ENCODE data around the gene ADAMTSL3.

DNA sequence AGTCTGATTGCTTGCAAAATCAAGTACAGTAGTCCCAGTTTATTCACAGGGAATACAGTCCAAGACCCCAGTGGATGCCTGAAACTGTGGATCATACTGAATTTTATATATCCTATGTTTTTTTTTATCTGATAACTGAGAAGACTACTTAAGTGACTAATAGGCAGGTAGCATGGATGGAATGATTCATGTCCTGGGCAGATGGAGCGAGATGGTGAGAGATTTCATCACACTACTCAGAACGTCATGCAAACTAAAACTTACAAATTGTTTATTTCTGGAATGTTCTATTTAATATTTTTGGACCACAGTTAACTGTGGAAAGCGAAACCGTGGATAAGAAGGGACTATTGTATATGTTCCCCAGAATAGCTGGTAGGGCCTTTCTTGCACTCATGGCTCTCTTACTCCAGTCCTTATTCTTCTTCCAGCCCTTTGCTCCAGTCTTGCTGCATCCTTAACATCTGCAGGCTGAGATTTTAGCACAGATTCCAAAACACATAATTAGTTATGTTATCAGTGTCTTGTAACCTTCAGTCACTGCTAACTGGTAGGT is 290.0 kb downstream of the ADAMTSL3 start:
- TF ChIP-seq, protein P1, sequence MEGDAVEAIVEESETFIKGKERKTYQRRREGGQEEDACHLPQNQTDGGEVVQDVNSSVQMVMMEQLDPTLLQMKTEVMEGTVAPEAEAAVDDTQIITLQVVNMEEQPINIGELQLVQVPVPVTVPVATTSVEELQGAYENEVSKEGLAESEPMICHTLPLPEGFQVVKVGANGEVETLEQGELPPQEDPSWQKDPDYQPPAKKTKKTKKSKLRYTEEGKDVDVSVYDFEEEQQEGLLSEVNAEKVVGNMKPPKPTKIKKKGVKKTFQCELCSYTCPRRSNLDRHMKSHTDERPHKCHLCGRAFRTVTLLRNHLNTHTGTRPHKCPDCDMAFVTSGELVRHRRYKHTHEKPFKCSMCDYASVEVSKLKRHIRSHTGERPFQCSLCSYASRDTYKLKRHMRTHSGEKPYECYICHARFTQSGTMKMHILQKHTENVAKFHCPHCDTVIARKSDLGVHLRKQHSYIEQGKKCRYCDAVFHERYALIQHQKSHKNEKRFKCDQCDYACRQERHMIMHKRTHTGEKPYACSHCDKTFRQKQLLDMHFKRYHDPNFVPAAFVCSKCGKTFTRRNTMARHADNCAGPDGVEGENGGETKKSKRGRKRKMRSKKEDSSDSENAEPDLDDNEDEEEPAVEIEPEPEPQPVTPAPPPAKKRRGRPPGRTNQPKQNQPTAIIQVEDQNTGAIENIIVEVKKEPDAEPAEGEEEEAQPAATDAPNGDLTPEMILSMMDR (IDR thresholded peaks at IDR 0.05): no peak
- TF ChIP-seq POLR2A (IDR thresholded peaks at IDR 0.05): no peak
